Neural cell (in vitro differentiated cells): ENCODE data around the gene LETM1. TPM values are rescaled to one million over a fixed set of nuclear protein-coding genes. Genes with fewer than 3 reads are reported as not detected.

ENCODE experiments used
- H2AFZ ChIP-seq: fragments of 200-600, 300-800 bp; sonication (generic), shearing (Covaris generic); 2 replicates; pipeline ENCODE4 v1.6.0; 2014; ENCODE audit warnings: low read depth, mild to moderate bottlenecking, antibody characterized with exemption, low read length, moderate library complexity
- H3F3A ChIP-seq: fragments of 200-600 bp; shearing (Covaris generic); 2 replicates; pipeline ENCODE4 v1.6.1; 2016; ENCODE audit warnings: mild to moderate bottlenecking, moderate library complexity, mixed read lengths, antibody characterized with exemption, low read length; ENCODE audit not compliant: insufficient read depth, poor library complexity, severe bottlenecking
- H3K27ac ChIP-seq: fragments of 200-600, 300-800 bp; sonication (generic), shearing (Covaris generic); 2 replicates; pipeline ENCODE4 v1.5.1; 2014; ENCODE audit warnings: mild to moderate bottlenecking, low read length, moderate library complexity
- H3K27me3 ChIP-seq: fragments of 300-800, 200-600 bp; sonication (generic), shearing (Covaris generic); 2 replicates; pipeline ENCODE4 v1.6.0; 2014; ENCODE audit warnings: mild to moderate bottlenecking, low read depth, low read length, moderate library complexity; ENCODE audit not compliant: insufficient read depth
- H3K36me3 ChIP-seq: fragments of 300-800, 200-600 bp; sonication (generic), shearing (Covaris generic); 2 replicates; pipeline ENCODE4 v1.5.1; 2014; ENCODE audit warnings: mild to moderate bottlenecking, antibody characterized with exemption, low read length, moderate library complexity; ENCODE audit not compliant: insufficient read depth
- H3K4me2 ChIP-seq: fragments of 300-800, 200-600 bp; sonication (generic), shearing (Covaris generic); 2 replicates; pipeline ENCODE4 v1.6.0; 2014; ENCODE audit warnings: mild to moderate bottlenecking, low read length
- H3K4me3 ChIP-seq: fragments of 300-800, 200-600 bp; sonication (generic), shearing (Covaris generic); 2 replicates; pipeline ENCODE4 v1.5.1; 2014; ENCODE audit warnings: mild to moderate bottlenecking, low read length, moderate library complexity
- H3K79me2 ChIP-seq: fragments of 200-600 bp; shearing (Covaris generic); replicated peaks from 2 replicates; pipeline ENCODE4 v1.6.0; 2014; ENCODE audit warnings: mild to moderate bottlenecking, low read length, moderate library complexity; ENCODE audit not compliant: insufficient read depth
- H3K9ac ChIP-seq: fragments of 300-800, 200-600 bp; sonication (generic), shearing (Covaris generic); 2 replicates; pipeline ENCODE4 v1.6.1; 2016; ENCODE audit warnings: mild to moderate bottlenecking, low read length, mixed read lengths
- H3K9me2 ChIP-seq: fragments of 200-600 bp; shearing (Covaris generic); 2 replicates; pipeline ENCODE4 v1.6.1; 2016; ENCODE audit warnings: mild to moderate bottlenecking, low read length, mixed read lengths; ENCODE audit not compliant: insufficient read depth
- H3K9me3 ChIP-seq: fragments of 200-600, 300-800 bp; sonication (generic), shearing (Covaris generic); 2 replicates; pipeline ENCODE4 v1.6.1; 2016; ENCODE audit warnings: mild to moderate bottlenecking, mixed run types, low read length, moderate library complexity, mixed read lengths
- H4K20me1 ChIP-seq: fragments of 200-600 bp; shearing (Covaris generic); 2 replicates; pipeline ENCODE4 v1.6.1; 2016; ENCODE audit warnings: mild to moderate bottlenecking, mixed run types; ENCODE audit not compliant: insufficient read depth
- EP300 ChIP-seq: fragments of 450-650 bp; conservative IDR thresholded peaks from 2 replicates; pipeline ENCODE4 v1.6.1; 2014; ENCODE audit warnings: antibody characterized with exemption, mild to moderate bottlenecking, moderate library complexity; ENCODE audit not compliant: poor library complexity, severe bottlenecking
- EZH2 ChIP-seq: fragments of 200-600, 300-800 bp; shearing (Covaris generic), sonication (generic); IDR thresholded peaks from 2 replicates; pipeline ENCODE4 v1.6.1; 2014; ENCODE audit warnings: antibody characterized with exemption, low read length, borderline replicate concordance, mild to moderate bottlenecking; ENCODE audit not compliant: insufficient read depth, poor library complexity, severe bottlenecking
- MXI1 ChIP-seq: fragments of 450-650 bp; conservative IDR thresholded peaks from 2 replicates; pipeline ENCODE4 v1.6.1; 2014; ENCODE audit warnings: antibody characterized with exemption, mild to moderate bottlenecking; ENCODE audit not compliant: poor library complexity, severe bottlenecking
- POLR2AphosphoS5 ChIP-seq: IDR thresholded peaks from 2 replicates; pipeline ENCODE4 v1.6.1; 2012
- RAD21 ChIP-seq: fragments of 450-650 bp; conservative IDR thresholded peaks from 2 replicates; pipeline ENCODE4 v1.6.1; 2014; ENCODE audit warnings: antibody characterized with exemption, mild to moderate bottlenecking, moderate library complexity
- SMC3 ChIP-seq: fragments of 450-650 bp; conservative IDR thresholded peaks from 2 replicates; pipeline ENCODE4 v1.6.1; 2014; ENCODE audit warnings: antibody characterized with exemption, mild to moderate bottlenecking, moderate library complexity; ENCODE audit not compliant: poor library complexity
- TAF1 ChIP-seq: IDR thresholded peaks from 2 replicates; pipeline ENCODE4 v1.6.1; 2012; ENCODE audit warnings: low read depth
- polyA plus RNA-seq: library from polyadenylated mRNA; depleted of rRNA; stranded (reverse); fragments of >200 nt; gene quantifications from 2 replicates; pipeline ENCODE4 v1.2.3, GENCODE V29; 2014
- TF ChIP-seq, protein P1 (sequence below): IDR thresholded peaks from 2 replicates; pipeline ENCODE4 v1.6.1; 2012; ENCODE audit warnings: borderline replicate concordance
- TF ChIP-seq, protein P2 (sequence below): fragments of 450-650 bp; IDR thresholded peaks from 2 replicates; pipeline ENCODE4 v1.5.1; 2014; ENCODE audit warnings: antibody characterized with exemption, mild to moderate bottlenecking, moderate library complexity; ENCODE audit not compliant: poor library complexity, severe bottlenecking

The LETM1 gene
- polyA plus RNA-seq, 1 donor from 2014 or later, result 38.9 TPM

DNA sequence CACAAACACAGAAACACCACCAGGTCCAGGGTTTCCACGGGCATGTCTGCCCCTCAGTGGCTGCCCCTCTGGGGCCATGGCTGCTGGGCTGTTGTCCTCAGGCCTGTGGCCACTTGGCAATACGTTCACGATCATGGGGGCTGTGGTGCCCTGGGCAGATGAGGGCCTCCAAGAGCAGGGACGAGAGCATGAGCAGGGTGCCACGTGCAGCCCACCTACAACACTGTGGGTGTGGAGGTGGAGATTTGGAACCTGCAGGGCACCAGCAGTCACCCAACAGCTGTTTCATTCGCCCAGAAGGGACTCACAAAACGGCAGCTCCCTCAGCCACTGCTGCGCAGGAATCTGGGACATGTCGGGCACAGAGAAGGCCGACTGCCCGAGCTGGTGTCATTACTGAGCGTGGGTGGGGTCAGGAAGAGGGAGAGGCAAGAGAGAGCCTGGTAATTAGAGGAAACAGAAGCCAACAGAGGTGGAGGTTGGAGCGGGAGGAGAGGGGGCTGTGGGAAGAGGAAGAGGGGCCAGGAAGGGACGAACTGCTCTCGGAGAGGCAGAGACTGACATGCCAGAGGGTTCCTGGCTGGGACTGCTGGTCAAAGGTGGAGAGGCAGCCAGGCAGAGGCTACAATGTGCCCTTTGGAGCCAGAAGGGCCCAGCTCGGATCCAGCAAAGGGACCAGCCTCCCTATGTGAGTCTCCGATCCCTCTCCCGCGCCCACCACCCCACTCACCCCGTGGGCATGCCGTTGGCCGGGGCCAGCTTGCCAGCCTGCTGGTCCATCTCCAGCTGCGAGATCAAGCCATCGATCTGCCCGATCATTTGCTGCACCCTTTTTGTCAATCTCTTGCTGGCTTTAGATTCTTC is 39.7 kb downstream of the LETM1 start:
- Histone ChIP-seq H3F3A (no peaks in the 10 kb centered on the region), H3K9me3 (no peaks in the 10 kb centered on the region), H4K20me1 (no peaks in the 10 kb centered on the region), H3K79me2 (no peaks in the 10 kb centered on the region), H3K4me3 (no peak overlapping the region), H3K9ac (no peak overlapping the region), H2AFZ (no peak overlapping the region), H3K4me2 (no peak overlapping the region), H3K9me2 (no peaks in the 10 kb centered on the region), H3K27me3 (no peaks in the 10 kb centered on the region), H3K36me3 (peaks cover 5% of the 10 kb centered on the region), H3K27ac (no peak overlapping the region)
- TF ChIP-seq TAF1 (no peak), RAD21 (no peak), EP300 (no peak), SMC3 (no peak), MXI1 (no peak), EZH2 (no peak), POLR2AphosphoS5 (no peak)
- TF ChIP-seq, protein P1, sequence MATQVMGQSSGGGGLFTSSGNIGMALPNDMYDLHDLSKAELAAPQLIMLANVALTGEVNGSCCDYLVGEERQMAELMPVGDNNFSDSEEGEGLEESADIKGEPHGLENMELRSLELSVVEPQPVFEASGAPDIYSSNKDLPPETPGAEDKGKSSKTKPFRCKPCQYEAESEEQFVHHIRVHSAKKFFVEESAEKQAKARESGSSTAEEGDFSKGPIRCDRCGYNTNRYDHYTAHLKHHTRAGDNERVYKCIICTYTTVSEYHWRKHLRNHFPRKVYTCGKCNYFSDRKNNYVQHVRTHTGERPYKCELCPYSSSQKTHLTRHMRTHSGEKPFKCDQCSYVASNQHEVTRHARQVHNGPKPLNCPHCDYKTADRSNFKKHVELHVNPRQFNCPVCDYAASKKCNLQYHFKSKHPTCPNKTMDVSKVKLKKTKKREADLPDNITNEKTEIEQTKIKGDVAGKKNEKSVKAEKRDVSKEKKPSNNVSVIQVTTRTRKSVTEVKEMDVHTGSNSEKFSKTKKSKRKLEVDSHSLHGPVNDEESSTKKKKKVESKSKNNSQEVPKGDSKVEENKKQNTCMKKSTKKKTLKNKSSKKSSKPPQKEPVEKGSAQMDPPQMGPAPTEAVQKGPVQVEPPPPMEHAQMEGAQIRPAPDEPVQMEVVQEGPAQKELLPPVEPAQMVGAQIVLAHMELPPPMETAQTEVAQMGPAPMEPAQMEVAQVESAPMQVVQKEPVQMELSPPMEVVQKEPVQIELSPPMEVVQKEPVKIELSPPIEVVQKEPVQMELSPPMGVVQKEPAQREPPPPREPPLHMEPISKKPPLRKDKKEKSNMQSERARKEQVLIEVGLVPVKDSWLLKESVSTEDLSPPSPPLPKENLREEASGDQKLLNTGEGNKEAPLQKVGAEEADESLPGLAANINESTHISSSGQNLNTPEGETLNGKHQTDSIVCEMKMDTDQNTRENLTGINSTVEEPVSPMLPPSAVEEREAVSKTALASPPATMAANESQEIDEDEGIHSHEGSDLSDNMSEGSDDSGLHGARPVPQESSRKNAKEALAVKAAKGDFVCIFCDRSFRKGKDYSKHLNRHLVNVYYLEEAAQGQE, result no peak
- TF ChIP-seq, protein P2, sequence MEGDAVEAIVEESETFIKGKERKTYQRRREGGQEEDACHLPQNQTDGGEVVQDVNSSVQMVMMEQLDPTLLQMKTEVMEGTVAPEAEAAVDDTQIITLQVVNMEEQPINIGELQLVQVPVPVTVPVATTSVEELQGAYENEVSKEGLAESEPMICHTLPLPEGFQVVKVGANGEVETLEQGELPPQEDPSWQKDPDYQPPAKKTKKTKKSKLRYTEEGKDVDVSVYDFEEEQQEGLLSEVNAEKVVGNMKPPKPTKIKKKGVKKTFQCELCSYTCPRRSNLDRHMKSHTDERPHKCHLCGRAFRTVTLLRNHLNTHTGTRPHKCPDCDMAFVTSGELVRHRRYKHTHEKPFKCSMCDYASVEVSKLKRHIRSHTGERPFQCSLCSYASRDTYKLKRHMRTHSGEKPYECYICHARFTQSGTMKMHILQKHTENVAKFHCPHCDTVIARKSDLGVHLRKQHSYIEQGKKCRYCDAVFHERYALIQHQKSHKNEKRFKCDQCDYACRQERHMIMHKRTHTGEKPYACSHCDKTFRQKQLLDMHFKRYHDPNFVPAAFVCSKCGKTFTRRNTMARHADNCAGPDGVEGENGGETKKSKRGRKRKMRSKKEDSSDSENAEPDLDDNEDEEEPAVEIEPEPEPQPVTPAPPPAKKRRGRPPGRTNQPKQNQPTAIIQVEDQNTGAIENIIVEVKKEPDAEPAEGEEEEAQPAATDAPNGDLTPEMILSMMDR, result no peak

DNA sequence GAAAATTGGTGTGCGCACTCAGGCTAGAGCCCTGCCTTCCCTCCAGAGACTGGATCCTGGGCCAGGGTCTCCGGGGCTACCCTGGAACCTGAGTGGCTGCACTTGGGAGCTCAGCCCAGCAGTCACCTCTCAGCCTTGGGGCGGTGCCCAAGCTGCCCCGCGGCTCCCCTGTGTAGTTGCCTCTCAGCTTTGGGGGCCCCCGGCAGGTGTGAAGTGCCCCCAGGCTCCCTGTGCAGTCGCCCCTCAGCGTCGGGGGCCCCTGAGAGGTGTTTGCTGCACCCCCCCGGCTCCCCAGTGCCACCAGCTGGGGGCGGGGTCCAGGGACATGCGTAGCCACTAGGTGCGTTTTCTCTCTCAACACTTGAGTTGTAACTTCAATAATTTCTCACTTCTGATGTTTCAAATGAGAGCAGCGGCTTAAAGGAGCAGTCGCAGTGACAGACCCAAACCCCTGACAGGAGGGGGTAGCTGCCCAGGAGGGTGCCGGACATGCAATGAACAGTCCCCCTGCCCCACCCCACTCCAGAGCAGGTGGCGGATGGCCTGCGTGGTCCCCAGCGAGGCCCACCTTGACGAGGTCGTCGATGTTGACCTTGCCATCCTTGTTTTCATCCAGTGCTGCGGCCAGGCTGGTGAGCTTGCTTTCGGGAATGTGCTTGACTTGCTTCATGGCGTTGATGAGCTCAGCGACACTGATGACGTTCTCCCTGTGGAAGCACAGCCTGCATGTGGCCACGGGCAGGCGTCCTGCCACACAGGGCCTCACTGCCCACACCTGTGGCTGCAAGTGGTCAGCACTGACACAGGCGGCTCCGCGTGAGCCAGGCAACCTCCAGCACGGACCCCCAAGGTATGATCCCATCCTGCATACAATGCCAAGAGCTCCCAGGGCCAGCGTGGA is 40.6 kb downstream of the LETM1 start:
- H3K4me2 ChIP-seq, result no peak overlapping the region
- H3F3A ChIP-seq, result no peaks in the 10 kb centered on the region
- no peak overlapping the region for H3K9ac ChIP-seq
- H2AFZ ChIP-seq, result no peak overlapping the region
- H3K9me2 ChIP-seq, result no peaks in the 10 kb centered on the region
- H3K79me2 ChIP-seq, result no peaks in the 10 kb centered on the region
- no peaks in the 10 kb centered on the region for H3K9me3 ChIP-seq
- no peak overlapping the region for H3K4me3 ChIP-seq
- no peaks in the 10 kb centered on the region for H4K20me1 ChIP-seq
- TF ChIP-seq POLR2AphosphoS5, result no peak
- TF ChIP-seq EP300, result no peak
- TF ChIP-seq, protein P2, result no peak
- H3K27ac ChIP-seq, result no peak overlapping the region
- H3K36me3 ChIP-seq, result peaks cover 5% of the 10 kb centered on the region
- H3K27me3 ChIP-seq, result no peaks in the 10 kb centered on the region
